GM18519 (cell line): ENCODE measurements around the gene ALG13.
"Not testable (repeated sequence)": the region's sequence is repeated elsewhere in the genome, so short reads cannot be mapped to it uniquely, and the experiment has no call there.

Experiments
- ATAC-seq: cut with Tn5 transposase; IDR thresholded peaks from one replicate; pipeline ENCODE4 v1.9.1; 2021; ENCODE audit warnings: mild to moderate bottlenecking, moderate library complexity; ENCODE audit not compliant: unreplicated experiment, low FRiP score

The ALG13 gene

DNA sequence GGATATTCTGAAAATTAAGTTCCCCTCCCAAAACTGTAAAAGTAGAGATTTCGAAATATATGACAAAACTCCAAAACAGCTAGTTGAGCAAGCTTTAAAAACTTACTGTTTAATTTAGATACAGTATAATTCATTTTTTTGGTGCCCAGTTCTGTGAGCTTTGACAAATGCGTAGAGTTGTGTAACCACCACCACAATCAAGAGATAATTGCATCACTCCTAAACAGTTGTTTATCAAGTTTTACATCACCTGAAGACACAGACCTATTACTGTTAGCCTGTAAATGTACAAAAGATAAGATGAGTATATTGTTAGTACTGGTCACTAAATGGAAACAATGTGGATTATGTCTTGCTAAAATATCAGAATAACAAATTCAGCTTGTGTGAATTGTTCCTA lies 62.3 kb downstream of the ALG13 start:
- no peak for ATAC-seq

DNA sequence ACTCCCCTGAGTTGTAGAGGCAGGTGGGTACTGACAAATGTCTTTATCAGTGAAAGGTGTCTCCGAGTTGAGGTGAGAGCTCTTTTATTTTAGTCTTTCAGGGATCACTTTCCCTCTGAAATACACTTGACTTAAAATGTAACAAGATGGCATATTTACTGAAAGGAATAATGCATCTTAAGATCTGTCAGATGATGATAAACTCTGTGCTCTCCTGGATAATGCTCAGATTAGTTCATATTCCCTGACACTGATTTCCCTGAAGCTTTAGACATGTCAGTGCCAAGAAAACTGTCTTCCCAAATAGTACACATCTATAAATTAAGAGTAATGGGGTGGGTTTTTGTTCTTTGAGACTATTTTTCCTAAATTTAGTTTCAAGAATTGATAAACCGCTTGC lies 75.5 kb downstream of the ALG13 start:
- ATAC-seq: no peak

DNA sequence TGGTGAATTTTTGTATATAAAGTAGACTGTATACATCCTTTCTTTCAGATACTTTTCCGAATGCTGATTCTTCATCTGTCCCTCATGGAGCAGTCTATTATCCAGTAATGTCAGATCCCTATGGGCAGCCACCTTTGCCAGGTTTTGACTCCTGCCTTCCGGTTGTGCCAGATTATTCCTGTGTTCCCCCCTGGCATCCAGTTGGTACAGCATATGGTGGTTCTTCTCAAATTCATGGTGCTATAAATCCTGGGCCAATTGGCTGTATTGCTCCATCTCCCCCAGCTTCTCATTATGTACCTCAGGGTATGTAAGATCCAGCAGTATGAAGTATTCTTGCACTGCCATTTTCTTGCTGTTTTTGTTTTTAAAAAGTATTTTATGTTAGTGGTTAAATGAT lies 78.7 kb downstream of the ALG13 start:
- ATAC-seq: no peak

- ATAC-seq: no peak
These were observed 80.7 kb downstream of the ALG13 start for GRCh38 chrX:111761578-111762135.

DNA sequence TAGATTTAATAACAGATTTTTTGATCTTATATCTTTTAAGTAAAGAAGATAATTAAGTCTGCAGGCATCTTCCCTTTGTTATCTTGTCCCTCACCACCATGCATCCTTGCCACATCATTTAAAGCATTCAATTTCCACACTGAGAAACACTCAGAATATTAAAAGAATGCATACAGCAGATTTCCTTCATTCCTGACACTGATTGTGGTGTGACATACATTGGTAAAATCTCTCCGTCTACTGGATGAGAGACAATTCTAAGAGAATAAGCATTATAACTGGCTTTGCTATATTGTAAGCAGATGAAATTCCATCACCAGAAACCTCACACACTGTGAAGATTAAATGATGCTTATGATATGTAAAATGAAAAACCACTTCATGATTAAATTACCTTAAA lies 97.6 kb downstream of the ALG13 start:
- ATAC-seq: no peak

DNA sequence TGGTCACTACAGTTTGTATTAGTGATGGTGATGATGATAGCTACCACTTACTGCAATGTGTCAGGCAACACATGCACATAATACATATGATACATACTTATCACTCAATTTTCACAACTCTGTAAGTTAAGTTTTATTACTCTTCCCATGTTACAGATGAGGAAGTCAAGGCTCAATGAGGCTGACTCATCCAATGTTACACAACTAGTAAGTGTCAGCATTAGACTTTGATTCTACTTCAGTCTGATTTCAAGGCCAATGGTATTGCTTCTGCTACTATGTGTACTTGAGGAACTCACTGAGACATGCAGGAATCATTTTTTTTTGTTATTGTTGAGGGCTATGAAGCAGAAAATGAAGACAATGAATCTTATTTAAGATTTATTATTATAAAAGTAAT lies 98.6 kb downstream of the ALG13 start:
- no peak for ATAC-seq

DNA sequence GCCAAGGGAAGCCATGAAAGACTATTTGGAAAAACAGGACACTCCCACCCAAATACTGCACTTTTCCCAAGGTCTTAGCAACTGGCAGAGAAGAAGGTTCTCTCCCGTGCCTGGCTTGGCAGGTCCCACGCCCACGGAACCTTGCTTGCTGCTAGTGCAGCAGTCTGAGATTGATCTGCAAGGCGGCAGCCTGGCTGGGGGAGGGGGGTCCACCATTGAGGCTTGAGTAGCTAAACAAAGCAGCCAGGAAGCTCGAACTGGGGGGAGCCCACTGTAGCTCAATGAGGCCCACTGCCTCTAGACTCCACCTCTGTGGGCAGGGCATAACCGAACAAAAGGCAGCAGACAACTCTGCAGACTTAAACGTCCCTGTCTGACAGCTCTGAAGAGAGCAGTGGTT lies 103.7 kb downstream of the ALG13 start:
- ATAC-seq: no peak

GRCh38 chrX:111790054-111790453 lies 109.1 kb downstream of the ALG13 start:
- ATAC-seq: not testable (repeated sequence)
